CD14-positive monocyte (primary cell): Measurements from ENCODE around the gene DOK6. TPM values are rescaled to one million over a fixed set of nuclear protein-coding genes. Genes with fewer than 3 reads are reported as not detected.

Source experiments
- DNase-seq, 3 donors: peaks; one replicate each; pipeline ENCODE4 v3.0.0-alpha.2; 2011 to 2022
- H2AFZ ChIP-seq: 2 replicates; pipeline ENCODE4 v1.6.0; 2012; ENCODE audit warnings: mild to moderate bottlenecking, low read depth, low read length, inconsistent platforms; ENCODE audit not compliant: insufficient read depth, poor library complexity, severe bottlenecking
- H3K27ac ChIP-seq, 2 donors: 1 replicate in 1 of 2; 2 replicates in 1 of 2; pipeline ENCODE4 v1.5.1; 2012 to 2013; ENCODE audit warnings: low read length in 2 of 2, control low read depth in 1 of 2, inconsistent platforms in 1 of 2, low read depth in 1 of 2, mild to moderate bottlenecking in 1 of 2
- H3K27me3 ChIP-seq, 2 donors: one replicate each; pipeline versions ENCODE4 v1.6.0 to v1.6.1; 2011 to 2013; ENCODE audit warnings: low read length in 2 of 2; ENCODE audit not compliant: control insufficient read depth in 2 of 2, insufficient read depth in 2 of 2
- H3K36me3 ChIP-seq, 2 donors: replicated peaks in 1 of 2; 1 replicate in 1 of 2; 2 replicates in 1 of 2; pipeline versions ENCODE4 v1.5.1 to v1.6.1; 2012 to 2013; ENCODE audit warnings: low read length in 2 of 2, control low read depth in 1 of 2, inconsistent platforms in 1 of 2, mild to moderate bottlenecking in 1 of 2; ENCODE audit not compliant: insufficient read depth in 2 of 2, control insufficient read depth in 1 of 2
- H3K4me1 ChIP-seq, 2 donors: 1 replicate in 1 of 2; 2 replicates in 1 of 2; pipeline versions ENCODE4 v1.5.1 to v1.6.1; 2012 to 2013; ENCODE audit warnings: low read length in 2 of 2, control low read depth in 1 of 2, inconsistent platforms in 1 of 2, mild to moderate bottlenecking in 1 of 2, moderate library complexity in 1 of 2; ENCODE audit not compliant: insufficient read depth in 2 of 2, control insufficient read depth in 1 of 2
- H3K4me2 ChIP-seq: replicated peaks from 2 replicates; pipeline ENCODE3; 2012; ENCODE audit warnings: low read length, moderate library complexity, mild to moderate bottlenecking; ENCODE audit not compliant: poor library complexity, severe bottlenecking; ENCODE audit errors: extremely low read depth
- H3K4me3 ChIP-seq, 3 experiments: fragments of 200-600 bp in 1 of 3; sonication (generic) in 1 of 3; replicated peaks in 1 of 3; 1 replicate in 2 of 3; 2 replicates in 1 of 3; pipeline ENCODE4 v1.5.1; 2011 to 2013; ENCODE audit warnings: low read length in 3 of 3, mild to moderate bottlenecking in 3 of 3, control low read depth in 2 of 3, low read depth in 2 of 3, inconsistent platforms in 1 of 3, moderate library complexity in 1 of 3
- H3K79me2 ChIP-seq: 2 replicates; pipeline ENCODE4 v1.6.0; 2012; ENCODE audit warnings: mild to moderate bottlenecking, control low read depth, inconsistent platforms, low read length, moderate library complexity; ENCODE audit not compliant: insufficient read depth
- H3K9ac ChIP-seq: 2 replicates; pipeline ENCODE4 v1.6.0; 2017; ENCODE audit warnings: low read length, mild to moderate bottlenecking; ENCODE audit not compliant: insufficient read depth, poor library complexity, severe bottlenecking
- H3K9me3 ChIP-seq, 2 donors: replicated peaks in 1 of 2; 1 replicate in 1 of 2; 2 replicates in 1 of 2; pipeline versions ENCODE4 v1.5.1 to v1.6.1; 2012 to 2013; ENCODE audit warnings: low read length in 2 of 2, control low read depth in 1 of 2; ENCODE audit not compliant: control insufficient read depth in 1 of 2, insufficient read depth in 1 of 2
- H4K20me1 ChIP-seq: 2 replicates; pipeline ENCODE4 v1.6.0; 2012; ENCODE audit warnings: mild to moderate bottlenecking, low read length, control low read depth, moderate library complexity; ENCODE audit not compliant: insufficient read depth
- H3K27ac Mint-ChIP-seq, 7 donors: one replicate each; pipeline ENCODE4 v1.8.0; 2020; ENCODE audit warnings: mild to moderate bottlenecking in 7 of 7, mixed read lengths in 7 of 7, moderate library complexity in 6 of 7, inconsistent platforms in 2 of 7
- H3K27me3 Mint-ChIP-seq, 3 donors: one replicate each; pipeline ENCODE4 v1.8.0; 2021 to 2022; ENCODE audit warnings: low read depth in 3 of 3, mild to moderate bottlenecking in 3 of 3, mixed read lengths in 3 of 3, moderate library complexity in 3 of 3, inconsistent platforms in 1 of 3
- H3K36me3 Mint-ChIP-seq, 2 donors: one replicate each; pipeline ENCODE4 v1.8.0; 2020; ENCODE audit warnings: mixed read lengths in 2 of 2, inconsistent platforms in 1 of 2, mild to moderate bottlenecking in 1 of 2
- H3K4me1 Mint-ChIP-seq: one replicate; pipeline ENCODE4 v1.8.0; 2020; ENCODE audit warnings: mild to moderate bottlenecking, mixed read lengths
- H3K4me3 Mint-ChIP-seq, 2 donors: one replicate each; pipeline ENCODE4 v1.8.0; 2020; ENCODE audit warnings: mild to moderate bottlenecking in 2 of 2, mixed read lengths in 2 of 2, moderate library complexity in 1 of 2
- H3K9me3 Mint-ChIP-seq, 7 donors: one replicate each; pipeline ENCODE4 v1.8.0; 2020 to 2022; ENCODE audit warnings: mixed read lengths in 7 of 7, mild to moderate bottlenecking in 6 of 7, moderate library complexity in 6 of 7, inconsistent platforms in 2 of 7
- CTCF ChIP-seq: fragments of 200-600 bp; IDR thresholded peaks from one replicate; pipeline ENCODE4 v1.8.0; 2022; ENCODE audit warnings: antibody characterized with exemption, mild to moderate bottlenecking
- WGBS: methylation state at CpG from one replicate; pipeline ENCODE4 v1.1.5; 2013; ENCODE audit warnings: missing lambda C conversion rate; ENCODE audit not compliant: insufficient coverage; 5-methylcytosine and 5-hydroxymethylcytosine counted together
- intact Hi-C, 2 donors: fragments of 100-400 bp; cut with micrococcal nuclease; formaldehyde crosslinking; loops; one replicate each; pipeline versions ENCODE4 v1.15.0 to v1.15.1; 2023
- polyA plus RNA-seq, 3 donors: library from polyadenylated mRNA; depleted of rRNA in 1 of 3; unstranded in 2 of 3; stranded (reverse) in 1 of 3; fragments of 300-500 nt in 2 of 3; fragments of >200 nt in 1 of 3; fragmentation: Illumina TruSeq in 2 of 3; gene quantifications; 1 replicate in 2 of 3; 2 replicates in 1 of 3; pipeline ENCODE4 v1.2.3, GENCODE V29; 2012 to 2021

Gene DOK6
- polyA plus RNA-seq, 3 donors: not detected

DNA sequence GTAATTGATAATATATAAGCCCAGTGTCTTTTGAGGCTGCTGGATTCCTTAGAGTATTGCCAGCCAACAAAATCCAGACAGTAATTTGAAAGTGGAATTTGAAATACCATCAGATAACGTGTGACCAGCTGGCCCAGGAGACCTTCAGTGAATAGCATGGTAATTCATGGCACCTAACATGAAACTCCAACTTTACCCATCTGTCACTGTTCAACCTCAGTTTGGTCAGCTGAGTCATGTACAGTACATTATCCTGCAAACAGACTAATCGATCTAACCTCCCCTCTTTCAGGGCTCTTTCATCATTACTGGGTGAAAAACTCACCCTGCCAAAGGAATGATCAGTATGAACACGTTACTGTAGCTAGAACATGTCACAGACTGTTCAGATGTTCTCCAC is 230.6 kb downstream of the DOK6 start:
- WGBS: 67% methylated on average over 2 of the region's 3 CpGs
- Histone ChIP-seq H2AFZ (no peak overlapping the region), H3K4me1 (no peaks in the 10 kb centered on the region), H3K27ac (no peak overlapping the region), H3K4me3 (no peak overlapping the region), H4K20me1 (no peaks in the 10 kb centered on the region), H3K27me3 (no peaks in the 10 kb centered on the region), H3K9me3 (no peaks in the 10 kb centered on the region), H3K36me3 (no peaks in the 10 kb centered on the region), H3K9ac (no peak overlapping the region), H3K4me2 (no peak overlapping the region), H3K79me2 (no peaks in the 10 kb centered on the region)
- Mint-ChIP-seq H3K36me3 (no peaks in the 10 kb centered on the region), H3K4me1 (no peaks in the 10 kb centered on the region), H3K9me3 (no peaks in the 10 kb centered on the region), H3K27me3 (peaks cover 0 to 2% (median 0%) of the 10 kb centered on the region in 3 donors), H3K27ac (no peak overlapping the region), H3K4me3 (no peak overlapping the region)
- no peak for TF ChIP-seq CTCF
- intact Hi-C loops: no loop called here
- DNase-seq: no peak

- no CpG with 5 or more reads among the region's 2 CpGs for WGBS
- intact Hi-C loops: no loop called here
- H3K9me3 Mint-ChIP-seq: peaks cover 0 to 1% (median 0%) of the 10 kb centered on the region in 7 donors
Measured at GRCh38 chr18:69635482-69635881, 234.8 kb downstream of the DOK6 start.

More at GRCh38 chr18:69635482-69635881, 234.8 kb downstream of the DOK6 start:
- H3K36me3 ChIP-seq: no peaks in the 10 kb centered on the region
- Mint-ChIP-seq H3K36me3 (no peaks in the 10 kb centered on the region), H3K27me3 (peaks cover 0 to 2% (median 0%) of the 10 kb centered on the region in 3 donors), H3K27ac (no peak overlapping the region), H3K4me1 (no peaks in the 10 kb centered on the region), H3K4me3 (no peak overlapping the region)
- H3K9ac ChIP-seq: no peak overlapping the region
- no peak overlapping the region for H3K4me2 ChIP-seq
- H3K9me3 ChIP-seq: no peaks in the 10 kb centered on the region
- H3K79me2 ChIP-seq: no peaks in the 10 kb centered on the region
- H3K4me3 ChIP-seq: no peak overlapping the region
- DNase-seq: no peak
- no peaks in the 10 kb centered on the region for H4K20me1 ChIP-seq
- no peaks in the 10 kb centered on the region for H3K4me1 ChIP-seq
- no peak overlapping the region for H3K27ac ChIP-seq
- no peak overlapping the region for H2AFZ ChIP-seq
- TF ChIP-seq CTCF: no peak
- no peaks in the 10 kb centered on the region for H3K27me3 ChIP-seq
